Sigmoid colon (tissue), 7 donors: Measurements from ENCODE around the gene GPC3. TPM values are rescaled to one million over a fixed set of nuclear protein-coding genes. Genes with fewer than 3 reads are reported as not detected.

Source experiments
- DNase-seq: peaks from one replicate; pipeline ENCODE4 v3.0.0-alpha.2; 2019
- H3K27ac ChIP-seq, 4 donors: fragments of 200-600 bp; sonication (generic); one replicate each; pipeline ENCODE4 v1.5.1; 2016 to 2019; ENCODE audit warnings: mild to moderate bottlenecking in 1 of 4
- H3K27me3 ChIP-seq, 3 donors: fragments of 200-600 bp; sonication (generic); one replicate each; pipeline ENCODE4 v1.5.1; 2019; ENCODE audit warnings: mild to moderate bottlenecking in 1 of 3
- H3K36me3 ChIP-seq, 4 donors: fragments of 200-600 bp; sonication (generic); one replicate each; pipeline ENCODE4 v1.5.1; 2016 to 2019
- H3K4me1 ChIP-seq, 4 donors: fragments of 200-600 bp; sonication (generic); one replicate each; pipeline ENCODE4 v1.5.1; 2017 to 2019
- H3K4me3 ChIP-seq, 4 donors: fragments of 200-600 bp; sonication (generic); one replicate each; pipeline ENCODE4 v1.5.1; 2017 to 2019; ENCODE audit warnings: mild to moderate bottlenecking in 2 of 4, moderate library complexity in 1 of 4
- H3K9me3 ChIP-seq, 4 donors: fragments of 200-600 bp in 3 of 4; sonication (generic) in 3 of 4; one replicate each; pipeline versions ENCODE4 v1.5.1 to v1.6.1; 2013 to 2019
- EP300 ChIP-seq, 4 donors: sonication (generic); formaldehyde crosslinking; IDR thresholded peaks; one replicate each; pipeline ENCODE4 v1.6.1; 2017; ENCODE audit warnings: antibody characterized with exemption in 4 of 4
- POLR2A ChIP-seq, 2 donors: fragments of 450-650 bp; IDR thresholded peaks; one replicate each; pipeline ENCODE4 v1.6.1; 2016; ENCODE audit warnings: antibody characterized with exemption in 2 of 2, mild to moderate bottlenecking in 2 of 2, moderate library complexity in 2 of 2
- POLR2AphosphoS5 ChIP-seq, 4 donors: sonication (generic); formaldehyde crosslinking; IDR thresholded peaks; one replicate each; pipeline ENCODE4 v1.6.1; 2017; ENCODE audit warnings: antibody characterized with exemption in 4 of 4
- WGBS, 2 donors: extraction: QIAGEN DNeasy Blood & Tissue Kit; methylation state at CpG; one replicate each; pipeline ENCODE4 v1.1.7; 2013; 5-methylcytosine and 5-hydroxymethylcytosine counted together
- intact Hi-C: fragments of 100-400 bp; cut with DNase I; formaldehyde crosslinking; loops from one replicate; pipeline ENCODE4 v1.15.1; 2023
- polyA plus RNA-seq, 3 donors: library from polyadenylated mRNA; stranded (reverse); fragments of 200-250 nt; gene quantifications; one replicate each; pipeline ENCODE4 v1.2.3, GENCODE V29; 2013
- total RNA-seq, 4 donors: library from RNA; depleted of rRNA; stranded (reverse); fragments of >200 nt; gene quantifications; one replicate each; pipeline ENCODE4 v1.1.0, GENCODE V29; 2016
- TF ChIP-seq, protein P1 (sequence below), 4 experiments: fragments of 450-650 bp in 3 of 4; fragments of 200-600 bp in 1 of 4; IDR thresholded peaks; one replicate each; pipeline ENCODE4 v1.5.1; 2016 to 2019; ENCODE audit warnings: antibody characterized with exemption in 4 of 4, mild to moderate bottlenecking in 3 of 4, moderate library complexity in 2 of 4
- donor health status: healthy with polysubstance abuse.
- donor health status: Bipolar disorder and iron deficiency.
- donor health status: healthy.

GPC3 gene
- total and polyA plus RNA-seq, 7 donors: 0.46 to 31.4 (median 2.7) TPM

DNA sequence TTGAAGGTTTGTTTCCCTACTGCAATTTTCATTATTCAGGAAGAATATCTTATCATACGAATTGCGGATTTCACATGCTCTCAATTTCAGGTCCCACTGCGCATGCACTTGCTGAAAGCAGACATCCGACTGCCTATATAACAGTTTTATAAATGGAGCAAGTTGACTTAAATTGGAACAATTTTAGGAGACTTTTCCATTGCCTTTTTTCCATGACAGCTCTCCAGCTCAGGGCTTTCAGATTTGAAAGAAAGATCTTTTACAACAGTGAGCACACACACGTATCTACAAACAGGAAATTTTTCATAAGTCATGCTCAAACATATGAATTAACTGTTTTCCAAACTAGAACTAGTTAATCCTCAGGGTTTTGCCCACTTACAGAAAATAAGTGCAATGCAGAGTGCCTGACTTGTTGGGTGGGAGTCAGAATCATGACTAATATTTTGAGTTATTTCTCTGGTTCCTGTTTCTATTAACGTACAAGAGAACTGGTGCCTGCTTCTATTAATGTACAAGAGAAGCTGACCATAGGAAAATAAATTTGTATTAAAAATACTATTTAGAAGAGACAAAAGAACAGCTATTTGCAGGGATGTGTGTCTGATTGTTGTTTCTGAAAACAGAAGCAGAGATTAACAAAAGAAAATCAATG lies 137.9 kb downstream of the GPC3 start:
- DNase-seq: no peak
- WGBS, 2 donors: 80 to 93% methylated on average over 6 of the region's 6 CpGs
- intact Hi-C loops: no loop called here
- Histone ChIP-seq H3K4me1 (no peaks in the 10 kb centered on the region), H3K36me3 (no peaks in the 10 kb centered on the region), H3K4me3 (no peak overlapping the region), H3K27me3 (no peaks in the 10 kb centered on the region), H3K27ac (no peak overlapping the region), H3K9me3 (no peaks in the 10 kb centered on the region)
- TF ChIP-seq POLR2A (IDR thresholded peaks at IDR 0.05): no peak
- TF ChIP-seq EP300 (IDR thresholded peaks at IDR 0.05): no peak
- TF ChIP-seq, protein P1, sequence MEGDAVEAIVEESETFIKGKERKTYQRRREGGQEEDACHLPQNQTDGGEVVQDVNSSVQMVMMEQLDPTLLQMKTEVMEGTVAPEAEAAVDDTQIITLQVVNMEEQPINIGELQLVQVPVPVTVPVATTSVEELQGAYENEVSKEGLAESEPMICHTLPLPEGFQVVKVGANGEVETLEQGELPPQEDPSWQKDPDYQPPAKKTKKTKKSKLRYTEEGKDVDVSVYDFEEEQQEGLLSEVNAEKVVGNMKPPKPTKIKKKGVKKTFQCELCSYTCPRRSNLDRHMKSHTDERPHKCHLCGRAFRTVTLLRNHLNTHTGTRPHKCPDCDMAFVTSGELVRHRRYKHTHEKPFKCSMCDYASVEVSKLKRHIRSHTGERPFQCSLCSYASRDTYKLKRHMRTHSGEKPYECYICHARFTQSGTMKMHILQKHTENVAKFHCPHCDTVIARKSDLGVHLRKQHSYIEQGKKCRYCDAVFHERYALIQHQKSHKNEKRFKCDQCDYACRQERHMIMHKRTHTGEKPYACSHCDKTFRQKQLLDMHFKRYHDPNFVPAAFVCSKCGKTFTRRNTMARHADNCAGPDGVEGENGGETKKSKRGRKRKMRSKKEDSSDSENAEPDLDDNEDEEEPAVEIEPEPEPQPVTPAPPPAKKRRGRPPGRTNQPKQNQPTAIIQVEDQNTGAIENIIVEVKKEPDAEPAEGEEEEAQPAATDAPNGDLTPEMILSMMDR (IDR thresholded peaks at IDR 0.05): no peak
- TF ChIP-seq POLR2AphosphoS5 (IDR thresholded peaks at IDR 0.05): no peak

DNA sequence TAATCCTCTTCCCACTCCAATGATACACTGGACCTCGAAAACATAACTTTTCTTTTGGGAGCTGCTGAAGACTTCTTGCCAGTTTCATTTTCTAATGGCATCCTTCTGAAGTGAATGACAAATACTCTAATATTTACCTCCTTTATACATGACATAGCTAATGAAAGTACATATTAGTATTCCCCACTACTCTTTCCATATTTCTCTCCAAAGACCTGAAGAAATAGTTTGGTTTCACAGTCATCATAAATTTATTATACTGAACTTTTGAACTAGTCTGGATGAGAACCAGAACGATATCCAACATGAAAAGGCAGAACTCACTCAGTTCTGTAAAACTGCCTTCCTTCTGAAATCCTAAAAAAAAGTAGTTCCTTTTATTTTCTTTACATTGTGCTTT lies 139.1 kb downstream of the GPC3 start:
- no peaks in the 10 kb centered on the region for H3K36me3 ChIP-seq
- intact Hi-C loops: no loop called here
- no peaks in the 10 kb centered on the region for H3K4me1 ChIP-seq
- H3K27me3 ChIP-seq: no peaks in the 10 kb centered on the region
- no peaks in the 10 kb centered on the region for H3K9me3 ChIP-seq
- H3K27ac ChIP-seq: no peak overlapping the region
- no peak overlapping the region for H3K4me3 ChIP-seq
- DNase-seq: no peak
- TF ChIP-seq EP300 (IDR thresholded peaks at IDR 0.05) (no peak), POLR2AphosphoS5 (IDR thresholded peaks at IDR 0.05) (no peak), POLR2A (IDR thresholded peaks at IDR 0.05) (no peak)
- TF ChIP-seq, protein P1 (IDR thresholded peaks at IDR 0.05): no peak
- WGBS, 2 donors: 35 to 67% methylated on average over 2 of the region's 2 CpGs

DNA sequence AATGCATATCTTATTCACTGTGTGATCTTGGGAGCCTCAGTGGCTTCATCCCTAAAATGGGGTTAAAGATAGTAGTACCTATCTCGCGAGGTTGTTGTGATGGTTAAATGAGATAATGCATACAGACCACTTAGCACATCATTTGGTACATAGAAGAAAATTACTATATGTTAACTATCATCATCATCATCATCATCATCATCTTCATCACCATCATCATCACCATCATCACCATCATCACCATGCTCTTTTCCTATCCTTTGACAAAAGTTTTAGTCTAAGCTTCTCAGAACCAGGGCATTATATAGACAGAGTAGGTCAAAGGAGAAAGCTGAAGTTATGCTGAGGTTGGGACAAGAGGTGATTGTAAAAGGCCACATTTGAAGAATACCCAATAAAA lies 145.0 kb downstream of the GPC3 start:
- Histone ChIP-seq H3K4me3 (no peak overlapping the region), H3K9me3 (no peaks in the 10 kb centered on the region), H3K4me1 (no peaks in the 10 kb centered on the region), H3K27me3 (no peaks in the 10 kb centered on the region), H3K36me3 (no peaks in the 10 kb centered on the region), H3K27ac (no peak overlapping the region)
- WGBS, 2 donors: 95 to 98% methylated on average over 2 of the region's 2 CpGs
- TF ChIP-seq, protein P1 (IDR thresholded peaks at IDR 0.05): no peak
- TF ChIP-seq POLR2A (IDR thresholded peaks at IDR 0.05) (no peak), EP300 (IDR thresholded peaks at IDR 0.05) (no peak), POLR2AphosphoS5 (IDR thresholded peaks at IDR 0.05) (no peak)
- no peak for DNase-seq
- intact Hi-C loops: no loop called here

DNA sequence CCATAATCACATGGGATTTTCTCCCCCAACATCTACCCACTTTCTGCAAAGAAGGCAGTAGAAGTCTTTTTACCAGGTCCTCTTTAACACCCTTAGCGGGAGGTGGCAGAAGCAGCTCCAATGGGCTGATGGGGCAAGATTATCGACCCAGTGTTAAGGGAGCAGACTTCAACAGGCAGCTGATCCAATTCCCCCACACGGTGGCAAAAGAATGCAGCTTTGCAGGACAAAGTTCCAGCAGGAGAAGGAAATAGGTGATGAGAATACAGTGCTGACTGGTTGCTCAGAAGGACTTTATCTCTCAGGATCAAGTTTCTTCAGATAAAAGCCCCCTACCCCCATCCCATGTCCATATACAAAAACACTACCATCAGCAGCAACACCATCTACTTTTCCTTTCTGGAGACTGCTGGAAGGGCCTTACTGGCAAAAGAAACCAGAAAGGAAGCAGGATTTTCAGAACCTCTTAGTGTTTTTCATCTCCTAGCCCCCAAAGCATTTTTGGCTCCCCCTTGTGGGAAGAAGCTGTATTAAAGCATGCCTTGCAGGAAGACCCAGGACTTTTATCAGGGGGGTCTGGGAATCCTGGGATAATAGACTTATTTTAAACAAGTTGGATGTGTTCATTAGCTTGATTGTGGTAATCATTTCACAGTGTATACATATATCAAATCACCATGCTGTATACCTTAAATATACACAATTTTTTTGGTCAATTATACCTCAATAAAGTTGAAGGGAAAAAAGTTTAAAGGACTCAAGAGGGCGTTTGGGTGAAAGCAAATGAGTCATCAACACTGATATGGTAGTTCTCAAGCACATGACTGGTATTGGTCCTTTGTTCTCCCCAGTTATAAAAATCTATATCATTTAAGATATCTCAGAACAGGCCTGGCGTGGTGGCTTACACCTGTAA lies 146.4 kb downstream of the GPC3 start:
- Histone ChIP-seq H3K9me3 (no peaks in the 10 kb centered on the region), H3K27me3 (no peaks in the 10 kb centered on the region), H3K4me3 (no peak overlapping the region), H3K27ac (no peak overlapping the region), H3K36me3 (no peaks in the 10 kb centered on the region), H3K4me1 (no peaks in the 10 kb centered on the region)
- TF ChIP-seq, protein P1 (IDR thresholded peaks at IDR 0.05): peak in 2 of 4 experiments; percentile 23 to 30
- TF ChIP-seq POLR2AphosphoS5 (IDR thresholded peaks at IDR 0.05): no peak
- 46 to 65% methylated on average over 5 of the region's 5 CpGs for WGBS, 2 donors
- no peak for DNase-seq
- intact Hi-C loops: no loop called here
